Liver (tissue), 9 donors: Measurements from ENCODE around the gene KCNJ11. TPM values are rescaled to one million over a fixed set of nuclear protein-coding genes. Genes with fewer than 3 reads are reported as not detected.
A peak's percentile ranks its signal among the peaks of the same experiment; 100 is the strongest.

ENCODE experiments used
- DNase-seq: peaks from one replicate; pipeline ENCODE4 v3.0.0-alpha.2; 2017; ENCODE audit warnings: low spot score
- H3K27ac ChIP-seq, 2 donors: one replicate each; pipeline ENCODE4 v1.7.0; 2013; ENCODE audit warnings: inconsistent platforms in 2 of 2, low read length in 2 of 2, control low read depth in 1 of 2, low read depth in 1 of 2, mild to moderate bottlenecking in 1 of 2
- H3K27me3 ChIP-seq, 4 donors: one replicate each; pipeline versions ENCODE4 v1.6.1 to v1.7.0; 2013; ENCODE audit warnings: low read length in 3 of 4, inconsistent platforms in 1 of 4, mild to moderate bottlenecking in 1 of 4, moderate library complexity in 1 of 4; ENCODE audit not compliant: control insufficient read depth in 4 of 4, insufficient read depth in 4 of 4
- H3K36me3 ChIP-seq, 4 donors: one replicate each; pipeline versions ENCODE4 v1.6.1 to v1.7.0; 2013; ENCODE audit warnings: low read length in 3 of 4, mild to moderate bottlenecking in 3 of 4, low read depth in 1 of 4, moderate library complexity in 1 of 4; ENCODE audit not compliant: control insufficient read depth in 4 of 4, insufficient read depth in 3 of 4
- H3K4me1 ChIP-seq, 4 donors: one replicate each; pipeline versions ENCODE4 v1.6.1 to v1.7.0; 2013; ENCODE audit warnings: low read length in 3 of 4, mild to moderate bottlenecking in 3 of 4, moderate library complexity in 1 of 4; ENCODE audit not compliant: control insufficient read depth in 4 of 4, insufficient read depth in 4 of 4
- H3K4me3 ChIP-seq, 3 donors: one replicate each; pipeline versions ENCODE4 v1.6.1 to v1.7.0; 2013; ENCODE audit warnings: low read length in 3 of 3, control low read depth in 1 of 3, low read depth in 1 of 3, mild to moderate bottlenecking in 1 of 3
- H3K9ac ChIP-seq, 2 donors: one replicate each; pipeline ENCODE4 v1.7.0; 2013; ENCODE audit warnings: low read length in 2 of 2, mild to moderate bottlenecking in 2 of 2, moderate library complexity in 2 of 2, control low read depth in 1 of 2, low read depth in 1 of 2
- H3K9me3 ChIP-seq, 4 donors: one replicate each; pipeline versions ENCODE4 v1.6.1 to v1.7.0; 2013; ENCODE audit warnings: low read length in 3 of 4; ENCODE audit not compliant: control insufficient read depth in 4 of 4
- EGR1 ChIP-seq, 2 donors: IDR thresholded peaks; 2 replicates each; pipeline ENCODE4 v1.6.1; 2016 to 2018; ENCODE audit warnings: antibody characterized with exemption in 2 of 2, low read depth in 2 of 2
- FOXA1 ChIP-seq: IDR thresholded peaks from 2 replicates; pipeline ENCODE4 v1.6.1; 2016; ENCODE audit warnings: antibody characterized with exemption
- FOXA2 ChIP-seq: IDR thresholded peaks from 2 replicates; pipeline ENCODE4 v1.6.1; 2016; ENCODE audit warnings: antibody characterized with exemption
- HNF4A ChIP-seq, 2 donors: conservative IDR thresholded peaks; 2 replicates each; pipeline ENCODE4 v1.6.1; 2016; ENCODE audit warnings: antibody characterized with exemption in 2 of 2, mild to moderate bottlenecking in 2 of 2
- HNF4G ChIP-seq: IDR thresholded peaks from 2 replicates; pipeline ENCODE4 v1.6.1; 2016; ENCODE audit warnings: antibody characterized with exemption
- JUND ChIP-seq, 2 donors: IDR thresholded peaks; 2 replicates each; pipeline ENCODE4 v1.6.1; 2016; ENCODE audit warnings: antibody characterized with exemption in 2 of 2
- NR2F2 ChIP-seq: IDR thresholded peaks from 2 replicates; pipeline ENCODE4 v1.6.1; 2016; ENCODE audit warnings: antibody characterized with exemption
- RAD21 ChIP-seq, 2 donors: IDR thresholded peaks; 2 replicates each; pipeline ENCODE4 v1.6.1; 2016; ENCODE audit warnings: antibody characterized with exemption in 2 of 2, mild to moderate bottlenecking in 2 of 2
- SP1 ChIP-seq: IDR thresholded peaks from 2 replicates; pipeline ENCODE4 v1.6.1; 2018; ENCODE audit warnings: antibody characterized with exemption, mild to moderate bottlenecking
- YY1 ChIP-seq: IDR thresholded peaks from 2 replicates; pipeline ENCODE4 v1.6.1; 2016; ENCODE audit warnings: antibody characterized with exemption, mild to moderate bottlenecking
- WGBS: extraction: QIAGEN DNeasy Blood & Tissue Kit; methylation state at CpG from one replicate; pipeline ENCODE4 v1.1.7; 2013; 5-methylcytosine and 5-hydroxymethylcytosine counted together
- polyA plus RNA-seq, 2 donors: library from polyadenylated mRNA; stranded (reverse) in 1 of 2; unstranded in 1 of 2; fragments of 200-250 nt in 1 of 2; fragments of >200 nt in 1 of 2; fragmentation: Nextera tagmentation in 1 of 2; extraction: Ambion mirVana in 1 of 2; gene quantifications; one replicate each; pipeline versions ENCODE4 v1.2.1 to v1.2.3, GENCODE V29; 2013 to 2015
- total RNA-seq, 2 donors: library from RNA; depleted of rRNA; stranded (reverse); fragments of >200 nt; gene quantifications; one replicate each; pipeline ENCODE4 v1.2.3, GENCODE V29; 2014
- TF ChIP-seq, protein P1 (sequence below): fragments of 150-350 bp; IDR thresholded peaks from 2 replicates; pipeline ENCODE4 v1.5.1; 2017; ENCODE audit warnings: improper control_type of control experiment, low read depth, low read length; ENCODE audit not compliant: missing input control
- TF ChIP-seq, protein P2 (sequence below): IDR thresholded peaks from 2 replicates; pipeline ENCODE4 v1.6.1; 2016; ENCODE audit warnings: antibody characterized with exemption
- TF ChIP-seq, protein P3 (sequence below): IDR thresholded peaks from 2 replicates; pipeline ENCODE4 v1.6.1; 2016; ENCODE audit warnings: antibody characterized with exemption, mild to moderate bottlenecking
- donor health status: healthy.
- donor health status: healthy.
- donor health status: healthy.
- donor health status: healthy.
- donor health status: healthy.

KCNJ11 gene
- total and polyA plus RNA-seq, 4 donors, result 0.28 to 1.1 (median 0.75) TPM; not detected in 1

DNA sequence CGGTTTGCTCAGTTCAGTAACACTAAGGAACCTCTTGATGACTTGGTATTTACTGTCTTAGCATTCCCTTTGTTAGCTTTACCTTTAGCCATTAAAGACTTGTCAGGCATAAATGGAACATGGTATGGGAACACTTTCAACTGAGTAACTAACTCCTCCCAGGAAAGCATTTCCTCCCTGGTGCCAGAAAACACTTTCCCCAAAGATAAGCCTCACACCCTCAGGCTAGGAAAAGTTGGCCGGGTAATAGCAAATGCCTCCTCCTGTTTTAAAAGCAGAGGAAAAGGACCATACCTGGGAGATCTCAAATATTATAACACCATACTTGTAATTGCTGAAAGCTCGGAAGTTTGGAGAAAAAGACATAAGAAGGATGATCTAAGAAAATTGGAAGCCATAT is 12.0 kb downstream of the KCNJ11 start (continued):
- TF ChIP-seq, protein P1, sequence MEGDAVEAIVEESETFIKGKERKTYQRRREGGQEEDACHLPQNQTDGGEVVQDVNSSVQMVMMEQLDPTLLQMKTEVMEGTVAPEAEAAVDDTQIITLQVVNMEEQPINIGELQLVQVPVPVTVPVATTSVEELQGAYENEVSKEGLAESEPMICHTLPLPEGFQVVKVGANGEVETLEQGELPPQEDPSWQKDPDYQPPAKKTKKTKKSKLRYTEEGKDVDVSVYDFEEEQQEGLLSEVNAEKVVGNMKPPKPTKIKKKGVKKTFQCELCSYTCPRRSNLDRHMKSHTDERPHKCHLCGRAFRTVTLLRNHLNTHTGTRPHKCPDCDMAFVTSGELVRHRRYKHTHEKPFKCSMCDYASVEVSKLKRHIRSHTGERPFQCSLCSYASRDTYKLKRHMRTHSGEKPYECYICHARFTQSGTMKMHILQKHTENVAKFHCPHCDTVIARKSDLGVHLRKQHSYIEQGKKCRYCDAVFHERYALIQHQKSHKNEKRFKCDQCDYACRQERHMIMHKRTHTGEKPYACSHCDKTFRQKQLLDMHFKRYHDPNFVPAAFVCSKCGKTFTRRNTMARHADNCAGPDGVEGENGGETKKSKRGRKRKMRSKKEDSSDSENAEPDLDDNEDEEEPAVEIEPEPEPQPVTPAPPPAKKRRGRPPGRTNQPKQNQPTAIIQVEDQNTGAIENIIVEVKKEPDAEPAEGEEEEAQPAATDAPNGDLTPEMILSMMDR, result no peak
- TF ChIP-seq HNF4G (no peak), FOXA2 (no peak)

DNA sequence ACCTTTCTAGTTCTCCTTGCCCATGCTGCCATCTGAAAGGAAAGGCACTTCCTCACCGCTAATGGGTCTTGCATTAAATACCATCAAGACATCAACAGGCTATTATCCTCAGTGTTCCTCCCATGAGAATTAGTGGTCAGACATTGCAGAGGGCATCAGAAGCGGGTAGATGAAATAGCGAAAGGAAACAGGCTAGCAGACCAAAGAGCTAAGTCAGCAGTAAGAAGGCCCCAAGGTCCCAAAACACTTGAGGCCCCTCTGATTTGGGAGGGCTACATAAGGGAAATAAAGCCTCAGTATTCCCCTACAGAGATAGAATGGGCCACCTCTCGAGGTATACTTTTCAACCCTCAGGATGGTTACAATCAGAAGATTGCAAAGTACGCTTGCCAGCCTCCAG is 12.9 kb downstream of the KCNJ11 start:
- H3K27me3 ChIP-seq, result no peaks in the 10 kb centered on the region
- no peak overlapping the region for H3K9ac ChIP-seq
- WGBS, result 92% methylated on average over 5 of the region's 5 CpGs
- DNase-seq, result no peak
- H3K4me1 ChIP-seq, result no peaks in the 10 kb centered on the region
- no peak overlapping the region for H3K4me3 ChIP-seq
- peaks cover 0 to 4% (median 0%) of the 10 kb centered on the region in 4 donors for H3K36me3 ChIP-seq
- no peak overlapping the region for H3K27ac ChIP-seq
- peaks cover 27 to 45% (median 35%) of the 10 kb centered on the region in 4 donors for H3K9me3 ChIP-seq
- TF ChIP-seq NR2F2 (no peak), YY1 (no peak), FOXA2 (no peak), RAD21 (IDR thresholded peaks at IDR 0.05) (no peak)
- TF ChIP-seq, protein P1, result no peak

DNA sequence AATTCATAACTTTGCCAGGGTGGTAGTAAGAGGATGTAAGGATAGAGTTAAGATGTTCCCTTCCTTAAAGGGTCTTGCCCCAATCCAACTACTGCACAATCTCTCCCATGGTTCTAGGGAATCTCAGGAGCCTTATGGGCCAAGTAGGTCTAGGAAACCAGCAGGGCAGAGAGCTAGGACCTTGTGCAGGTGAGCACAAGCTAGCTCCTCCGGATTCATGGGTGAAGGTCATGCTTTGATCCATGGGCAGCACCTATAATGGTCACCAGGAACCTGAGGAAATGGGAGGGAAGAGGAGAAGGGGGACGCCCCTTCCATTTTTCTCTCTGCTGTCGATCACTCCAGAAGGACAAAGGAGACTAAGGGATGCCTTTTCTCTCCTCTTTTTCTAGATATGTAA is 16.8 kb downstream of the KCNJ11 start:
- H3K36me3 ChIP-seq, result peaks cover 0 to 4% (median 0%) of the 10 kb centered on the region in 4 donors
- H3K4me3 ChIP-seq, result peak overlapping the region in 1 of 3 donors; percentile 42
- H3K27me3 ChIP-seq, result no peaks in the 10 kb centered on the region
- peaks cover 36 to 58% (median 44%) of the 10 kb centered on the region in 4 donors for H3K9me3 ChIP-seq
- H3K27ac ChIP-seq, result no peak overlapping the region
- DNase-seq, result no peak
- 55% methylated on average over 3 of the region's 3 CpGs for WGBS
- TF ChIP-seq, protein P2, sequence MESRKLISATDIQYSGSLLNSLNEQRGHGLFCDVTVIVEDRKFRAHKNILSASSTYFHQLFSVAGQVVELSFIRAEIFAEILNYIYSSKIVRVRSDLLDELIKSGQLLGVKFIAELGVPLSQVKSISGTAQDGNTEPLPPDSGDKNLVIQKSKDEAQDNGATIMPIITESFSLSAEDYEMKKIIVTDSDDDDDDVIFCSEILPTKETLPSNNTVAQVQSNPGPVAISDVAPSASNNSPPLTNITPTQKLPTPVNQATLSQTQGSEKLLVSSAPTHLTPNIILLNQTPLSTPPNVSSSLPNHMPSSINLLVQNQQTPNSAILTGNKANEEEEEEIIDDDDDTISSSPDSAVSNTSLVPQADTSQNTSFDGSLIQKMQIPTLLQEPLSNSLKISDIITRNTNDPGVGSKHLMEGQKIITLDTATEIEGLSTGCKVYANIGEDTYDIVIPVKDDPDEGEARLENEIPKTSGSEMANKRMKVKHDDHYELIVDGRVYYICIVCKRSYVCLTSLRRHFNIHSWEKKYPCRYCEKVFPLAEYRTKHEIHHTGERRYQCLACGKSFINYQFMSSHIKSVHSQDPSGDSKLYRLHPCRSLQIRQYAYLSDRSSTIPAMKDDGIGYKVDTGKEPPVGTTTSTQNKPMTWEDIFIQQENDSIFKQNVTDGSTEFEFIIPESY, result no peak
- TF ChIP-seq SP1 (no peak), NR2F2 (no peak), FOXA2 (no peak), JUND (IDR thresholded peaks at IDR 0.05) (no peak), HNF4A (conservative IDR thresholded peaks at IDR 0.05) (no peak), FOXA1 (no peak), EGR1 (IDR thresholded peaks at IDR 0.05; ENCODE audit: low read depth in 2 of 2) (no peak), HNF4G (no peak), YY1 (no peak)
- TF ChIP-seq, protein P3, sequence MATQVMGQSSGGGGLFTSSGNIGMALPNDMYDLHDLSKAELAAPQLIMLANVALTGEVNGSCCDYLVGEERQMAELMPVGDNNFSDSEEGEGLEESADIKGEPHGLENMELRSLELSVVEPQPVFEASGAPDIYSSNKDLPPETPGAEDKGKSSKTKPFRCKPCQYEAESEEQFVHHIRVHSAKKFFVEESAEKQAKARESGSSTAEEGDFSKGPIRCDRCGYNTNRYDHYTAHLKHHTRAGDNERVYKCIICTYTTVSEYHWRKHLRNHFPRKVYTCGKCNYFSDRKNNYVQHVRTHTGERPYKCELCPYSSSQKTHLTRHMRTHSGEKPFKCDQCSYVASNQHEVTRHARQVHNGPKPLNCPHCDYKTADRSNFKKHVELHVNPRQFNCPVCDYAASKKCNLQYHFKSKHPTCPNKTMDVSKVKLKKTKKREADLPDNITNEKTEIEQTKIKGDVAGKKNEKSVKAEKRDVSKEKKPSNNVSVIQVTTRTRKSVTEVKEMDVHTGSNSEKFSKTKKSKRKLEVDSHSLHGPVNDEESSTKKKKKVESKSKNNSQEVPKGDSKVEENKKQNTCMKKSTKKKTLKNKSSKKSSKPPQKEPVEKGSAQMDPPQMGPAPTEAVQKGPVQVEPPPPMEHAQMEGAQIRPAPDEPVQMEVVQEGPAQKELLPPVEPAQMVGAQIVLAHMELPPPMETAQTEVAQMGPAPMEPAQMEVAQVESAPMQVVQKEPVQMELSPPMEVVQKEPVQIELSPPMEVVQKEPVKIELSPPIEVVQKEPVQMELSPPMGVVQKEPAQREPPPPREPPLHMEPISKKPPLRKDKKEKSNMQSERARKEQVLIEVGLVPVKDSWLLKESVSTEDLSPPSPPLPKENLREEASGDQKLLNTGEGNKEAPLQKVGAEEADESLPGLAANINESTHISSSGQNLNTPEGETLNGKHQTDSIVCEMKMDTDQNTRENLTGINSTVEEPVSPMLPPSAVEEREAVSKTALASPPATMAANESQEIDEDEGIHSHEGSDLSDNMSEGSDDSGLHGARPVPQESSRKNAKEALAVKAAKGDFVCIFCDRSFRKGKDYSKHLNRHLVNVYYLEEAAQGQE, result no peak
- TF ChIP-seq, protein P1, result no peak
- no peaks in the 10 kb centered on the region for H3K4me1 ChIP-seq
- no peak overlapping the region for H3K9ac ChIP-seq
